ENCODE data around the gene HOXA9. TPM values are rescaled to one million over a fixed set of nuclear protein-coding genes. Genes with fewer than 3 reads are reported as not detected.

The HOXA9 gene
- total RNA-seq = 1 to 10 TPM in 1 of 4 donors, under 1 TPM in 2, not detected in 1; 0.63 to 1.9 (median 0.67) TPM

DNA sequence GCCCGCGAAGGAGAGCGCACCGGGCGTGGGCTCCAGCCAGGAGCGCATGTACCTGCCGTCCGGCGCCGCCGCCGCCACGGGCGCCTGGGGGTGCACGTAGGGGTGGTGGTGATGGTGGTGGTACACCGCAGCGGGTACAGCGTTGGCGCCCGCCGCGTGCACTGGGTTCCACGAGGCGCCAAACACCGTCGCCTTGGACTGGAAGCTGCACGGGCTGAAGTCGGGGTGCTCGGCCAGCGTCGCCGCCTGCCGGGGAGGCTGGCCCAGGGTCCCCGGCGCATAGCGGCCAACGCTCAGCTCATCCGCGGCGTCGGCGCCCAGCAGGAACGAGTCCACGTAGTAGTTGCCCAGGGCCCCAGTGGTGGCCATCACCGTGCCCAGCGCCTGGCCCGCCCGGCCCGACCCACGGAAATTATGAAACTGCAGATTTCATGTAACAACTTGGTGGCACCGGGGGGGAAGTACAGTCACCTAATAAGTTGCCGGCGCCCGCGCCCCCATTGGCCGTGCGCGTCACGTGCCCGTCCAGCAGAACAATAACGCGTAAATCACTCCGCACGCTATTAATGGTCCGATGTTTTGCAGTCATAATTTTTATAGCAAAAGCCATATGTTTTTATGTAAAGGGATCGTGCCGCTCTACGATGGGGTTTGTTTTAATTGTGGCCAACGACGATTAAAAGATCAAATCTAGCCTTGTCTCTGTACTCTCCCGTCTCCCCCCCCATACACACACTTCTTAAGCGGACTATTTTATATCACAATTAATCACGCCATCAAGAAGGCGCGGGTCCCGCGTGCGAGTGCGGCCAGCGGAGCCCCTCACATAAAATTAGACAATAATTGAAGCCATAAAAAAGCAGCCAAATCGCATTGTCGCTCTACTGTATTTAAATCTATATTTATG lies at the start of gene HOXA9:
HOXA9 (minus strand) TSS at position 449 of the 907 bp plus-strand sequence; CDS start at position 369, 80 bp downstream.
- H3K27ac ChIP-seq = no peak within 1 kb of the TSS
- no peaks in the 10 kb centered on the region for H3K9me3 ChIP-seq
- H3K4me3 ChIP-seq (replicated peaks in 1 of 3) = no peak within 1 kb of the TSS
- peak in 1 of 2 donors; percentile 31 for DNase-seq
- 12% methylated on average over 31 to 37 of the region's 82 CpGs for WGBS, 2 donors
- TF ChIP-seq, protein P1, sequence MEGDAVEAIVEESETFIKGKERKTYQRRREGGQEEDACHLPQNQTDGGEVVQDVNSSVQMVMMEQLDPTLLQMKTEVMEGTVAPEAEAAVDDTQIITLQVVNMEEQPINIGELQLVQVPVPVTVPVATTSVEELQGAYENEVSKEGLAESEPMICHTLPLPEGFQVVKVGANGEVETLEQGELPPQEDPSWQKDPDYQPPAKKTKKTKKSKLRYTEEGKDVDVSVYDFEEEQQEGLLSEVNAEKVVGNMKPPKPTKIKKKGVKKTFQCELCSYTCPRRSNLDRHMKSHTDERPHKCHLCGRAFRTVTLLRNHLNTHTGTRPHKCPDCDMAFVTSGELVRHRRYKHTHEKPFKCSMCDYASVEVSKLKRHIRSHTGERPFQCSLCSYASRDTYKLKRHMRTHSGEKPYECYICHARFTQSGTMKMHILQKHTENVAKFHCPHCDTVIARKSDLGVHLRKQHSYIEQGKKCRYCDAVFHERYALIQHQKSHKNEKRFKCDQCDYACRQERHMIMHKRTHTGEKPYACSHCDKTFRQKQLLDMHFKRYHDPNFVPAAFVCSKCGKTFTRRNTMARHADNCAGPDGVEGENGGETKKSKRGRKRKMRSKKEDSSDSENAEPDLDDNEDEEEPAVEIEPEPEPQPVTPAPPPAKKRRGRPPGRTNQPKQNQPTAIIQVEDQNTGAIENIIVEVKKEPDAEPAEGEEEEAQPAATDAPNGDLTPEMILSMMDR (IDR thresholded peaks at IDR 0.05) = no peak
- no peak for TF ChIP-seq POLR2A (IDR thresholded peaks at IDR 0.05)
- intact Hi-C loops (cut with DNase I) = loop anchor here (10.0 kb wide), 1 partner anchor 1311 kb away; no protein-coding TSS in a partner anchor
- peaks cover 76% of the 10 kb centered on the region for H3K27me3 ChIP-seq
- peaks cover 10 to 36% of the 10 kb centered on the region in 2 donors for H3K4me1 ChIP-seq
- H3K36me3 ChIP-seq = no peaks in the 10 kb centered on the region

DNA sequence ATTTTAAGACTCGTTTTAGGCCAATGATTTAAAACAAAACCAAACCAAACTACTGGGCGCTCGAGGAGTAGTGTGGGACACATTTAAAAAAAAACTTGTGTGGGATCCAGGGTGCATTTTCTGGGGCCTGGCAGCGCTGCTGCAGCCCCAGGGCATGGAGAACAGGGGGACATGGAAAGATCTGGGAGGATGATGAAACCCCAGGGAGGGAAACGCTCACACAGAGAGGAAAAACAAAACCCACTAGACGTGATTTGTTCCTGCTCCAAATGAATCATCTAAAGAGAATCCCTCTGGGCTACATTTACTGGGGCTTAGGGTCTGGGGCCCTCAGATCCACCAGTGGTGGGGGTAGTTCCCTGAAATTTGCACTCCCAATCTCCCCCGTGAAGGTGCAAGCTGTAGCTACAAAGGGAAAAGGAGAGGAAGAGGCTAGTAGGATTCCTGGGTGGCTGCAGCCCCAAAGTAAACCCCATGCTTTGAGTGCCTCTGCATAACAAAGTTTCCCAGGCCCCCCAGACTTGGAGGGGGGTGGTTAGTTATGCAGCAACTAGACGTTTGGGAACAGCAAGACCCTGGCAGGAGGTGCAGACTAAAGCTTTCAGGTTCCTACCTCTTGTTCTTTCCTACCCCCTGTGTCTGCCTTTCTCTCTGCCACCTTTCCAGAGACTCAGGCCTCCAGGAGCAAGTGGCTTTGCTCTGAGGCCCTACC lies 49.1 kb upstream of the HOXA9 start:
- WGBS, 2 donors = 56 to 61% methylated on average over 8 of the region's 8 CpGs
- no peak overlapping the region for H3K27ac ChIP-seq
- no peak overlapping the region for H3K4me3 ChIP-seq (replicated peaks in 1 of 3)
- H3K9me3 ChIP-seq = no peaks in the 10 kb centered on the region
- peaks cover 44% of the 10 kb centered on the region for H3K27me3 ChIP-seq
- intact Hi-C loops (cut with DNase I) = no loop called here
- DNase-seq = no peak
- TF ChIP-seq, protein P1 (IDR thresholded peaks at IDR 0.05) = no peak
- no peak for TF ChIP-seq POLR2A (IDR thresholded peaks at IDR 0.05)
- peaks cover 10 to 18% of the 10 kb centered on the region in 2 donors for H3K4me1 ChIP-seq
- H3K36me3 ChIP-seq = no peaks in the 10 kb centered on the region

DNA sequence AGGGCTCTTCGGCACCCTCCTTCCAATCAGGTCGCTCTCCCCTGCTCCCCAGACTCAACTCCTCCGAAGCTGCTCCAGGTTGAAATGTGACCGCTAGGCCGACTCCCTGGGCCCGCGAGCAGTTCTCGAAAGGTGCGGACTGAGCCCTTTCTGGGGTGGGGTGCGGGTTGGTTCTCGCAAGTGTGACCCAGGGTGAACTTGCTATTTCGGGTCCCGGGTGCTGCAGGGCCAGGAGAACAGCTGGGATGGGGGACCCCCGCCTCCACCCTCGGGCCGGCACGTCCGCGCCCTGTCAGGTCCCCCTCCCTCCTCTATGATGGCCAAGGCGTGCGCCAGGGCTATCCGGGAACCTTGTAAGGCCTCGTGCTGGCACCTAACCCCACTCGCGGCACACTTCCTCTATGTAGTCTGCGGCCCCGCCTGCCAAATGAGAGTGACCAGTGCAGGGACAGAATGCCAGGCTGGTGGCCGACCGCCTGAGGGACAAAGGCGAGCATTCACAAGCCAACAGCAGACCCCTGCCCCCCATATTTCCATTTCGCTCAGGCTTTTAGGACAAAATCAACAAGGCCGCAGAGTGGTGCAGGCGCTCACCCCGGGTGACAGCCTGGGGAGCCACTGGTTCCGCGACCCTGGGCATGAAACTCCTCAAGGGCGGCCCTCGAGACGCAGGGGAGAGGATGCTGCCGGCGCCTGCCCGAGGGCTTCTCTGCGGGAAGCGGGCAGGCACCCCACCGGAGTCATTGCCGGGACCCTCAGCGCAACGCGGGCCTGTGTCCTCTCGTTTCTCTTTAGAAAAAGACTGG lies 48.3 kb upstream of the HOXA9 start:
- intact Hi-C loops (cut with DNase I) = no loop called here
- DNase-seq = no peak
- Histone ChIP-seq H3K4me1 (peaks cover 10 to 18% of the 10 kb centered on the region in 2 donors), H3K27me3 (peaks cover 47% of the 10 kb centered on the region), H3K27ac (no peak overlapping the region), H3K36me3 (no peaks in the 10 kb centered on the region), H3K4me3 (replicated peaks in 1 of 3) (no peak overlapping the region), H3K9me3 (no peaks in the 10 kb centered on the region)
- WGBS, 2 donors = 26 to 38% methylated on average over 15 to 17 of the region's 50 CpGs
- TF ChIP-seq, protein P1 (IDR thresholded peaks at IDR 0.05) = no peak
- TF ChIP-seq POLR2A (IDR thresholded peaks at IDR 0.05) = no peak

DNA sequence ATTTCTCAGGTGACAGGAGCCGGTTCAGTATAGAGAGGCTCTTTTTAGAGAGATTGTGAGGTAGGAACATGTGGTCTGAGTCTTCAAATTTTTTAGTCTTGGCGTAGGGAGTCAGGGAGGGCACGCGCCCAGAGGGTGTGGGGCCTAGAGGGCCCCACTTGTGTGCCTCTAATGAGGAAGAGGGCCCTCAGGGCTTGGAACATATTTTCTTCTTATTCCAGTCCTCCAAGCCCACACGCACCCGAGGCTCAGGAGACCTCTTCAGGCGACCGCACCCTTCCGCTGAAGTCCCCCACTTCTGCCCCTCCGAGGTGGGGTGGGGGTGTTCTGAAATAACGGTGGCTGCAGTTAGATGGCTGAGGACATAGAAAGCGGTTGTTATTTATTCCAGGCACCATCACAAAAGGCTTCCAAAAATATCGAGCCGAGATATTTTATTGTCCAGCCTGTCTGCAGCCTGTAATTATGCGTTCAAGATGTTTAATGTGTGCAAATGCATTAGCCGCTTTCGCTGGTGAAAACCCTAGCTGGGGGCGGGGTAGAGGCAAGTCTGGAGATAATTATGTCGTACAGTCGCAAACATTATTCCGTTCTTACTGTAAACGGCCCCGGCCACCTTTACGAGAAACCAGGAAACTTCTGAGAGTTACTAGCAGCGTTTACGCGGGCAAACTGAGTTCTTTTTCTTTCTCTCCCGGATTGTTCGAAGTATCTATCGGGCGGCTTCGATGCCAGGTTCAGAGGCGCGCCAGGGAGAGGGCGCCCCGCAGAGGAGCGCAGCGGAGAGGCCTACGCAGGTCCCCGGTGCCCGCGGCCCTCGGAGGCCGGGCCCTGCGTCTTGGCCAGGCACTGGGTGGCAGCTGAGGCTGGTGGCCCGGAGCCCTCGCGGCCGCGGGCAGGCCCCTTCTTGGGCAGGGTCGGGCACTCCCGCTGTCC lies 47.4 kb upstream of the HOXA9 start:
- DNase-seq = no peak
- Histone ChIP-seq H3K27me3 (peaks cover 52% of the 10 kb centered on the region), H3K27ac (no peak overlapping the region), H3K9me3 (no peaks in the 10 kb centered on the region), H3K36me3 (no peaks in the 10 kb centered on the region), H3K4me3 (replicated peaks in 1 of 3) (no peak overlapping the region), H3K4me1 (peaks cover 10 to 18% of the 10 kb centered on the region in 2 donors)
- intact Hi-C loops (cut with DNase I) = no loop called here
- WGBS, 2 donors = 13 to 14% methylated on average over 31 to 35 of the region's 52 CpGs
- TF ChIP-seq, protein P1 (IDR thresholded peaks at IDR 0.05) = no peak
- no peak for TF ChIP-seq POLR2A (IDR thresholded peaks at IDR 0.05)
